ENCODE data around the gene CEMIP. TPM values are rescaled to one million over a fixed set of nuclear protein-coding genes. Genes with fewer than 3 reads are reported as not detected.

CEMIP gene
- total and polyA plus RNA-seq, 2 of the 4 experiments (the other 2 are of a cell fraction): 63.8 to 78.0 TPM

DNA sequence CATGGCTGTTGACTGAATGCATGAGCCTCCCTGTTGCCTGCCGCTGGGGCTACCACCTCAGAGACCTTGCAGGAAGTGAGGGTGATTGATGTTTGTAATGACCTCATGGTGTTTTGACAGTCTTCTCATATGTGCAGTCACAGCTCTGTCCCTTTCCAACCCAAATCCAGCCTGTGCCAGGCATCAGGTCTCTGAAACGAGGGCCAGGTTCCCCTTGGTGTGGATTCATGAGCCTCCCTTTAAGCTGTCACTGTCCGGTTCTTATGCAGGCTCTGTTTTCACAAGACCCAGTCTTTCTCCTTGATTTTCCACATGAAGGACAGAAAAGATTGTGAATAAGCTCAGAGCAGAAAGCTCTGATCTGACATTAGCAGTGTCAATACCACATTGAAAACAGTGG, 43.1 kb downstream of the CEMIP start:
- Histone ChIP-seq H3K9ac (ENCODE audit: low read depth, low read length) (no peak overlapping the region), H2AK5ac (ENCODE audit: low read depth, low read length) (no peak overlapping the region), H3K14ac (replicated peaks; ENCODE audit: low read depth, low read length) (no peak overlapping the region), H2BK120ac (ENCODE audit: low read depth, low read length) (no peak overlapping the region), H2BK5ac (ENCODE audit: low read depth, low read length, poor library complexity, severe bottlenecking) (no peak overlapping the region), H3K18ac (ENCODE audit: low read depth, low read length) (no peak overlapping the region), H2BK15ac (ENCODE audit: low read depth, low read length) (no peak overlapping the region), H3K9me3 (ENCODE audit: control insufficient read depth, insufficient read depth, low read length) (no peaks in the 10 kb centered on the region), H3K79me1 (ENCODE audit: low read depth in 1 of 2, low read length in 2 of 2) (peaks cover 0 to 34% of the 10 kb centered on the region in 2 experiments; a peak in 2 of 4 replicates), H3K4me3 (ENCODE audit: insufficient read depth, low read depth, low read length) (no peak overlapping the region), H3K23ac (ENCODE audit: low read depth, low read length) (no peak overlapping the region), H3K56ac (ENCODE audit: extremely low read depth, insufficient read depth, low read length) (no peak overlapping the region), H3K4me1 (ENCODE audit: control insufficient read depth, insufficient read depth, low read length) (peaks cover 2% of the 10 kb centered on the region; the same call in 1 of the 2 replicates), H3K9me1 (ENCODE audit: insufficient read depth, low read length) (no peaks in the 10 kb centered on the region; the same call in 1 of the 2 replicates), H4K8ac (ENCODE audit: low read depth in 2 of 2, low read length in 2 of 2) (no peak overlapping the region), H3K27ac (ENCODE audit: insufficient read depth, low read length) (no peak overlapping the region), H4K20me1 (ENCODE audit: insufficient read depth, low read length) (peaks cover 85% of the 10 kb centered on the region), H4K91ac (ENCODE audit: insufficient read depth, low read depth, low read length) (no peak overlapping the region), H2AK9ac (replicated peaks; ENCODE audit: low read depth, low read length, poor library complexity) (no peak overlapping the region), H2BK20ac (ENCODE audit: low read depth, low read length) (no peak overlapping the region), H3K36me3 (ENCODE audit: control insufficient read depth, insufficient read depth, low read length) (peaks cover 74% of the 10 kb centered on the region), H3K4me2 (ENCODE audit: low read depth, low read length) (no peak overlapping the region), H4K5ac (ENCODE audit: low read depth, low read length) (no peak overlapping the region), H3K27me3 (ENCODE audit: control insufficient read depth, insufficient read depth, low read length) (no peaks in the 10 kb centered on the region), H3K4ac (ENCODE audit: low read depth, low read length) (no peak overlapping the region), H2AFZ (replicated peaks; ENCODE audit: low read length, poor library complexity) (no peak overlapping the region)
- no TSS peak for BruUV-seq (replicated peaks)
- dilution Hi-C loops (cut with HindIII; ENCODE audit: low sequenced_read_pairs, unreplicated experiment) (no loop called here), intact Hi-C loops (cut with micrococcal nuclease) (no loop called here), in situ Hi-C loops (cut with MboI; ENCODE audit: low sequenced_read_pairs) (no loop called here)
- no peak for TF ChIP-seq MXI1 (IDR thresholded peaks at IDR 0.05; ENCODE audit: borderline replicate concordance, low read depth, low read length)
- no peak for TF ChIP-seq CHD1 (IDR thresholded peaks at IDR 0.05; ENCODE audit: low read depth, low read length)
- ATAC-seq (ENCODE audit: low read depth): no peak
- DNase-seq: no peak
- ChIA-PET CTCF (interaction anchor here (0.9 kb wide), 1 partner anchor 29 kb away, joined by 3 read pairs; no protein-coding TSS in a partner anchor), POLR2A (ENCODE audit: unreplicated experiment) (no interaction called here)
- no CpG with 5 or more reads among the region's 3 CpGs for WGBS, 2 experiments (ENCODE audit: extremely low coverage in 2 of 2, insufficient read length in 1 of 2)

All from IMR-90 (cell line).